GM21447 (cell line): ENCODE results near the gene FAM20C.
"Not testable (repeated sequence)": the region's sequence is repeated elsewhere in the genome, so short reads cannot be mapped to it uniquely, and the experiment has no call there.

ENCODE experiments used
- ATAC-seq: cut with Tn5 transposase; IDR thresholded peaks from one replicate; pipeline ENCODE4 v1.9.1; 2021; ENCODE audit not compliant: unreplicated experiment

FAM20C gene

DNA sequence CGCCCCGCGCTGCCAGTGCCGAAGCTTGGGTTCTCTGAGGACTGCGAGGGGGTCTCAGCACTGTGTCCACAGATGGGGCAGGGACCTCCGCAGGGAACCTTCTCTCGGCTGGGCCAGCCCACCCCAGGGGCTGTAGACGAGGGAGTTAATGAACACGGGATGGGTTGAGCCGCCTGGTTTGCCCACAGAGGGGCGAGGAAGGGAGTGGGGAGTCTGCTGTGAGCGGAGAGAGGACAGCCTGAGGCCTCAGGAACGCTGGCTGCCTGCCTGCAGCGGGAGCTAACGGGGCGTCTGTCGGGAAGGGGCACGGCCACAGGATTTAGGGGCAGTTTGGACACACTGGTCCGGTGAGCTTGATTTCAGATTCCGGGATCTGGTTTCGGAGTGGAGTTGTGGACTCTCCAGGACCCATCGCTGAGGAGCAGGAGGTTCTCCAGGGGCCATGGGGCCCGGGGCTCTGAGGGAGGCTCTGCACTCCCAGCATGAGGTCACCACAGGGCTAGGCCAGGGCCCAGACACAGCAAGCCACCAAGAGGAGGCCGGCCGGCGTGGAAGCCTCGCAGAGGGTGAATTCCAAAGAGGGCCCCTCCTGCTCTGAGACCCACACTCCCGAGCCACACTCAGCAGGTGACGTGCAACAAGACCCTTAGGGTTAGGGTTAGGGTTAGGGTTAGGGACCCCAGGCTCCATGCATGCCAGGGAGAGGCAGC, 19.0 kb upstream of the FAM20C start:
- no peak for ATAC-seq

DNA sequence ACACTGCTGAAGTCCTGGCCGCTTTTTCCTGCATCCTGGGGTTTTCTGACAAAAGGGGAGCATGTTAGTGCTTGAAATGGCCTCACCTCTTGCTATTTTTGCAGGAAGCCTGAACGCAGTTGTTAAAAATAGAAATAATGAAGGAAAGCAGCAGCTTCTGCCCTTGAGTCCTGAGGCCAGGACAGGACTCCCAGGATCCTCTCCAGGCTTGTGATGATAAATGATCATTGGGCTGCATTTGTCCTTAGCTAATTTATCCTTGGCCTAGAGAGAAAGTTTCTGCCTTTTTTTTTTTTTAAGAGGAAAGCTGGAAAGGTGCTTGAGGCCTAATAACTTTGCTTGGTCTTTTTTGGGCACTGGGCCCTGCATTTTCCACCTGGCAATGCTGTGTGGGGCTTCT, 17.7 kb upstream of the FAM20C start:
- ATAC-seq, result no peak

DNA sequence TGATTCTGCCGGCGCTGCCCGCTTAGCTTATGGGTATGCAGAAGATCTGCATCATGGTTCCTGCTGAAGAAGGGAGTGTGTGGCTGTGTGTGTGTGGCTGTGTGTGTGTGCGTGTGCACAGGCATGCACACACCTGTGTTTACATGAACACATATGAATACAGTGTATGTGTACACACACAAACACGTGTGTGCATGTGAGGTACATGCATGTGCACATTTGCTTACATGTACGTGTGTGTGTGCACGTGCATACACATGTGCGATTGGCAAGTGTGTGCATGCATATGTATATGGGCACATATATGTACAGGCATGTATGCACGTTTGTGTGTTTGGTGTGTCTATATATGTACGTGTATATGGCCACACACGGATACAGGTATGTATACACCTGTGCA, 16.4 kb upstream of the FAM20C start:
- ATAC-seq, result no peak

DNA sequence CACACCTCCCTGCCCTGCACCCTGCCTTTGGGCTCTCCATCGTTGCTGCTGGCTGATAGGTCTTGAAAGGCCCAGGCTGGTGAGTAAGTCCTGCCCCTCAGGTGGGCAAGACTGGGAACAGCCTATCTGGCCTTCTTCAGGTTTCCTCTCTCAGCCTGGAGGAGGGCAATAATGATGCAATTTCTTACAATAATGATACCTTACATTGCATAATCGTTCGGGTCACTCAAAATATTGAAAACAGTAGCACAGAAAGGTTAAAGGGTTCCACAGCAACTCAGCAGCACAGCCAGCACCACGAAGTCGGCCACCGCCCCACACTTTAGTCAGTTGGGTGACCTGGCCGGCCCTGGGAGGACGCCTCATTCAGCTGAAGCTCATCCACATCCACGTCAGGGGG, 16.0 kb upstream of the FAM20C start:
- ATAC-seq, result no peak

DNA sequence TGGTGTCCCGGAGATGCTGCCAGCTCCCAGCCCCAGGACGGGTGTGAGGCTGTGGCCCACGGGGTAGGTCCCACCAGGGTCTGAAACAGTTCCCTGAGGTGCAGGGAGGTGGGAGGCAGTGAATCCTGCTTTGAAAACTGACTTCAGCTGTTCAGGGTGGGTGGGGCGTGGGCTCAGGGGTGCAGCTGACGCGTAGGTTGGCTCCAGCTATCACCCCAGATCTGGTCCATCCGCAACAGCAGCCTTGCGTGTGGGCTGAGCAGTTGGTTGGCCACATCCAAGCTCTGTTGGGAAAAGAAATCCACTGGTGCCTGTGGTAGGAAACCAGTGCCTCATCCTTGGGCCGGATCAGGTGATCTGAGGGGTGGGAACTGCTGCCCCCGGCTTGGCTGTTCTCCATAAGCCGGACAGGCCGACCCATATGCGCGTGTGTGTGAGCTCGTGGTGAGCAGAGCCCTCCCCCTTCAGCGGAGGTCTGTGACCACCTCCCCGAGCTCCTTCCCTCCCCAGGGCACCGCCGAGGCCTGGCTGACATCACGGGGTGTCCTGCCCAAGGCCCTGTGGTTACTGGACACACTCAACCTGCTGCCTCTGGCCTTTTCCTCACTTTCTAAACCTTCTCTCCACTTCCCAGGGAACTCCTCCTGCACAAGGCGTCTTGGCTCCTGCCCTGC, 15.4 kb upstream of the FAM20C start:
- ATAC-seq, result no peak

DNA sequence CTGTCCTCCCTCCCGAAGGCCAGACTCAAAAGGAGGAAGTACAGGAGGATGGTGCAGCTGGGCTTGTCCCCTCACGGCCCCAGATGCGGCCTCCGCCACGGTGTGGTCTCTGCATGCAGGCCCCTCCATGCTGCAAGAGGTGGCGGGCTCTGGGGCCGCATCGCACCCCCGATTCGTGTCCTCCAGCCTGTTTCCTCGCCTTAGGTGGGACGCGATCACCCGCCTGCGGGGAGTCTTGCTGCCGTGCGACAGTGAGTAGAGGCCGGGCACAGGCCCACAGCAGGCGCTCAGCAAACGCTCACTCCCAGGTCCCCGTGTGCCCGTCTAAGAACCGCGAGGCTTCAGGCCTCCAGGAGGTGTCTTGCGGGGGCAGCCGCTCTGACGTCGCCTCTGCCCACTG, 13.9 kb upstream of the FAM20C start:
- no peak for ATAC-seq

DNA sequence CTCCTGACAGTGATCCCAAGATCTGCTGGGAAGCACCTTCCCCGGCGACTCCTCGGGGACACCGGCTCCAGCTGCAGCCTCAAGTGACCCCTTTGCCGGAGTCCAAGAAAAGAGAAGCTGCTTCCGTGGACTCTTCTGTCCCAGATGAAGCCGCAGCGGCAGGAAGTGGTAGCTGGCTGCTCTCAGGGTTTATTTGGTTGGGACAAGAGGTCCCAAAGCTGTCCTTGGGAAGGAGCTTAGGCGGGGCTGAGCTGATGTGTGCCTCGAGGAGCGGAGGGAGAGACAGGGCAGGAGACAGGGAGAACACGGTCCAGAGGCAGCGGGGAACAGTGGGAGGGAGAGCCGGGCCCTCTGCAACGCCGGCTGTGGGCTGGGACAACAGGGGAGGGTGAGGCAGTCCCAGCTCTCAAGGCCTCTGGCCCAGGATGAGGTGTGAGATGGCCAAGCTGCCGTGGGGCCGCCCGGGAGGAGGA, 13.1 kb upstream of the FAM20C start:
- ATAC-seq, result no peak

DNA sequence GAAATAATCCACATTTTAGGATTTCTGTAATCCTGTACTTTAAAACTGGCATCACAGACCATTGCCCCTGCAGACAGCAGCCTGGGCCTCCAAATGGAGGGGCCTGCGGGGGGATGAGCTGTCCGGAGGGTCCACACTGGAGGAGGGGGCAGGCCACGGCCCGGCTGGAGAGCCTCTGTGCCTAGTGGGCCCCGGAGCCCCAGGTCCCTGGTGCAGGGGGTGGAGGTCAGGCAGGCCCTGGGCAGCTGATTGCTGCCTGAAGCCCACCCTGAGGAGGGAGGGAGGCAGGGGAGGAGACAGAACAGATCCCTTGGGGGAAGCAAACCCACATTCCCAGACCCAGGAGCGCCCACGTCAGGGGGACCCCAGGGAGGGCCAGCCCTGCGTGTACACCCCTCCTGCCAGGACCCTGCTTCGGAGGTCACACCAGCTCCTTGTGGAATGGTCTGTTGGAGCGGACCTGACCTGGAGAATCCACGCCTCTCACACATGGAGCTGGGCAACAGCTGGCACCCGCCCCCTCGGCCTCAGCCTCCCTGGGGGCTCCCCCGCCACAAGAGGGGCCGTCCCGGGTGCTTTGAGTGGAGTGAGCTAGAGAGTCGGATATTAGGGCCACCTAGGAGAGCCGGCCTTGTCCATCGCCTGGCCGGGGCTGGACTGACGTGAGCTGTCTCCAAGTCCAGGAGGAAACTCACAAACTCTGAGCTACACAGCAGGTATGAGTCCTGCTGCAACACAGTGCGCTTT, 12.2 kb upstream of the FAM20C start:
- ATAC-seq, result no peak

DNA sequence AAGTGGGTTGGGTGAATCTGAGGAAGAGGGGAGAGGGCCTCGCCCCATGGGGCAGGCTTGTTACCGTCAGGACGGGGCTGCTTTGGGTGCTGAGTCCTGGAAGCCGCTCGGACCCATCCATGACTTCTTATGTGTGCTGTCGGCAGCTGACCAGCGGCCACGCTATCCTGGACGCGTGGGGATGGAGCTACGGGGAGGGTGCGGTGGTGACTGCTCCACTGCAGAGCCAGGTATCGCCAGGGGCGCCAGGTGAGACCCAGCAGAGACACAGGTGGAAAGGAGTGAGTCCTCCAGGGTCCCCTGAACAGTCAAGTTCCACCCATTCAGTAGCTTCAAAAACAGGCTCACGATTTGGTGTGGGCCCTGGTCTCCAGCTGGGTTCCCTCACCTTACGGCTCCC, 10.6 kb upstream of the FAM20C start:
- no peak for ATAC-seq

DNA sequence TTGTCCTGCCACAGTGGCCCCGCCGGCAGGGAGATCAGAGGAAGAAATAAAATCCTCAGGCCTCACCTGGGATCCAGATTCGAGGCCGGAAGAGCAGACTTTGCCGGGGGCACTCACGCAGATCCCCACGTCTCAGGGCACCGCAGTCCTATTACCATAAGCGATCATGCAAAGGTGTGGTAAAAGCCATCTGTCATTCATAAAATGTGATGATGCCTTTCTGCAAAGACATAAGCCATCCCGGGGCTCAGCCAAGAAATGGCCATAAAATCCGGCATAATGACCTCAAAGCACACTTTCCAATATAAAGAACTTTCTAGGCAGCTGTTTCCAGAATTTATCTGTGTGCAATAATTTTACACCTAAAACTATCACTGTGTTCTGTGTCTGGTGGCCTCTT, 9.9 kb upstream of the FAM20C start:
- ATAC-seq, result not testable (repeated sequence)

DNA sequence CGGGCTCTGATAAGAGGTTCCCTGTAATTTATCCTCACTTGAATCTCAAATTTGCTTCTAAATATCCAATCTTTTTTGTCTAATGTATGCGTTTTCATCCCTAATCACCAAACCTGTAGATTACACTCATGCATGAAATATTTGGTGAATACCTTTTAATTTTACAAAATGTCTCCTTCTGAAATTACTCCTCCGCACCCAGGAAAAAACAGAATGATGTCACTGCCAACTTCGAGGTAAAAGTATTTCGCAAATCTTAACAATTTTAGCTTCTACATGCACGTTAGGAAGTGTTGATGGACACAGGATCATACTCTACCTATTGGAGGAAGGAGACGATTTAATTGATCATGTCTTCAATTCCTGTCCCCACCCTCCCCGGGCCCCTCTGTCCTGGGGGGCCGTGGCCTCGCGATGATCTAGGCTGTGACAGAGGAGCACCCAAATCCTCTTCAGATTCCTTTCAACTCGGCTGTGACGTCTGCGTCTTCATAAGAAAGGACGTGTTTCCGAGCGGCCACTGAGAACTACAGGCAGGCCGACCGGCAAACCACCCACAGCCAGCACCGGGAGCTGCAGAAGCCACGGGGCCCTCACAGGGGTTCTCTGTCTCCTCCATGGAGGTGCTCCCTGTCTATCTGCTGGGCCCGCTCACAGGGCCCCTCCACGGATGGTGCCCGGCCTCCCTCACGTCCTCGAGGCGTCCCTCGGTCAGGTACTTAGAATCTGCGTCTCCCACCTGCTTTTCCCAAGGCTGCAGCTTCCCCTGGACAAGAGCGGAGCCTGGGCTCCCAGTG, 8.7 kb upstream of the FAM20C start:
- no peak for ATAC-seq

DNA sequence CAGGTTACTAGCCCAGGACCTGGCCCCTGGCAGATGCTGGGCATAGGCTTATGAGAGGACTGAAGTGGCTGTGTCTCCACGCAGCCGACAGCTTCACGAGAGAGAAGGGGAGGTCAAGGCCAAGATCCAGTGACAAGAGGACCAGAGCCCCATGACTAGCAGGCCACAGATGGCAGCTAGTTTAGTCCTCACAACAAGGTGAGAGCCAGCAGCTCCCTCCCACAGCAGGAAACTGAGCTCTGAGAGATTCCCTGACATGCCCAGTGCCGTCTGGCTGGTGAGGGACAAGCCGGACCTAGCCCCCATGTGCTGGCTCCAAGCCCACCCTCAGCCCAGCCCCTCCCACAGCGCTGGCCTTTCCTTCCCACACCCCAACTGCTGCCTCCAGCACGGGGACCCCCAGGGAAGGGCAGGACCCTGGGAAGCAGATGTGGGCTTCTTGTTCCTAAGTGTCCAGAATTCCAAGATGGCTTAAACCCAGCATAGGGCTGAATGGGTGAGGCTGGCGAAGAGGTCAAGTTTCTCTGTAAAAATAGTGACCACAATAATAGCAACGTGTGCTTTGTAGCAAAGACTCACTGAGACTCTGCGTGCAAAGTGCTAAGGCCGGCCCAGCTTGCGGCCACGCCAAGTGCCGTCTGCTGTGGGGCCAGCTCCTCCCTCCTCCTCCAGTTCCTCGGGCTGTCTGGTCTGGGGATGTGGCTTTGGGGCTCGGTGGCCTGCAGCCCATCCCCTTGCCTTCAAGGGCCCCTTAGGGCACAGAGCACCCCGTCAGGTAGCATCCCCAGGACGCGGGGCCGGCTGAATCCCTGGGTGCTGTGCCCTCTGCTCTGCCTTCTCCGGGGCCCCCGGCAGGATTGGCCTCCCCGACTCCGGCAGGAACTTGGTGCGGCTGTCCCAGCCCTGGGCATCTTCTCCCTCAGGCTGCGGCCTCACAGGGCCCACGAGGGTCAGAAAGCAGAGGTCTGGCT, 7.8 kb upstream of the FAM20C start:
- ATAC-seq, result no peak

DNA sequence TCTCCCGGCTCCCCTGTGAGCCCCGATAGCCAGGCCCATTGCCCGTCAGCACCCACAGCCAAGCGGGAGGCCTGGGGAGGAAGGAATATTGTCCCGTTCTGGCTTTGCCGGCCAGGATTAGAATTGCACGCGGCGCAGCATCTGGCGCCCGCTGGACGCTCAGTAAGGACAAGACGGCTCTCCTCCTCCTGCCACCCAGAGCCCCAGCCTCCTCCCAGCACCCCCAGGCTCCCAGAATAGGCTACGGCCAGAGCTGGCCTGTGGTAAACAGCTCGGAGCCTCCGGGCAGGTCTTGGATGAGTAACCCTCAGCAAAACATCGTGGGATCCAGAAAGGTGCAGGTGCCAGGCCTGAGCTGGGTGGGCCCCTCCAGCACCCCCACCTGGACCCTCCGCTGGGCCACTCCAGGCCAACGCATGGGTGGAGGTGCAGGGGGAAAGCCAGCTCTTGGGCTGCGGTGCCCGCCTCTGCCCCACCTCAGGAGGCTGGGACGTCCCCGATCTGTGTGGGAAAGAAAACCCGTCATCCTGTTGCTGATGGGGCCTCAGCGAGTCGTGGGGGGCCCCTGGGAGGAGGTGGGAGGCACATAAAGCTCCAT, 5.8 kb upstream of the FAM20C start:
- no peak for ATAC-seq

DNA sequence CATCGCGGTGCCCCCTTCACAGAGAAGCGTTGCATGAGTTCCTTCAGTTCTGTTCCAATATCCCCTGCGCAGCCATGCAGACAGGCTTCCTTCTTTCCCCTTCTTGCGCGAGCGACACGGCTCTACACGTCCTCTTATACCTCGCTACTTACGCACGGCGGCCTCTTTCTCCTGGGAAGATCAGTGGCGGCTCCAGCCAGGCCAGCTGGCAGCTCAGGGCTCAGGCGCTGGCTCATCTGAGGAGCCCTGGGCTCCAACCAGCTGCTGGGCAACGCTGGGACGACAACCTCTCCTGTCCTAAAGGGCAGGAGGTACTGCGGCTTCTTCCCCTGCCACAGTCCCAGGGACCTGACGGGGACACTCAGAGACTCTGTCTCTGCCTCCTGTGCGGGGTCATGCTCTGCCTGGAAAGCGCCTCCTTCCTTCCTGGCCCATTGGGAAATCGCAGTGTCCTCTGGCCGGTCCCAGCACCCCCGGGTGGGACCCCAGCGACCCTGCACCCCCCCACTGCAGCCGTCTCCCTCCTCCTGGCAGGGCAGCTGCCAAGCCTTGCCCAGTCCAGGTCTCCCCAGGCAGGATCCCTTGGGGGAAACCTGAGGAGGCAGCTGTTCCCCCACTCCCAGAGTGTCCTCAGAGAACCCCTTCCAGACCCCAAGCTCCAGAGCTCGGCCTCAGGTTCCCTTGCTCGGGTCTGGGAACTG, 5.0 kb upstream of the FAM20C start:
- no peak for ATAC-seq

DNA sequence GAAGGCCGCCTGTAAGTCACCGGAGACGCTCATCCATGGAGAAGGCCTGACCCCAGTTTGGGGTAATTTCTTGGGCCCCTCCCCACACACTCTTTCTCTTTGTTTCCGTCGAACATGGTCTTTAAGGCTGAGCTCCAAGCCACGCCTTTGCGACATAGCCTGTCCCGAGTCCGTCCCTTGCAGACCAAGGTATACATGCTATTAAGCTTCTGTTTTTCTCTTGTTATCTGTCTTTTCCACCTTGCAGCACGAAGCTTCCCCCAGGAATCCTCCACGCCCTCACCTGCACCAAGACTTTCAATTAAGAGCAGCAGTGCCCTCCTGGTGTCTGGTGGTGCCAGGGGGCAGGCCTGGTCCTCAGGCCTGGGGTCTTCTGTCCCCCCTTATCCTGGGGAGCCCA, 4.2 kb upstream of the FAM20C start:
- ATAC-seq, result no peak

DNA sequence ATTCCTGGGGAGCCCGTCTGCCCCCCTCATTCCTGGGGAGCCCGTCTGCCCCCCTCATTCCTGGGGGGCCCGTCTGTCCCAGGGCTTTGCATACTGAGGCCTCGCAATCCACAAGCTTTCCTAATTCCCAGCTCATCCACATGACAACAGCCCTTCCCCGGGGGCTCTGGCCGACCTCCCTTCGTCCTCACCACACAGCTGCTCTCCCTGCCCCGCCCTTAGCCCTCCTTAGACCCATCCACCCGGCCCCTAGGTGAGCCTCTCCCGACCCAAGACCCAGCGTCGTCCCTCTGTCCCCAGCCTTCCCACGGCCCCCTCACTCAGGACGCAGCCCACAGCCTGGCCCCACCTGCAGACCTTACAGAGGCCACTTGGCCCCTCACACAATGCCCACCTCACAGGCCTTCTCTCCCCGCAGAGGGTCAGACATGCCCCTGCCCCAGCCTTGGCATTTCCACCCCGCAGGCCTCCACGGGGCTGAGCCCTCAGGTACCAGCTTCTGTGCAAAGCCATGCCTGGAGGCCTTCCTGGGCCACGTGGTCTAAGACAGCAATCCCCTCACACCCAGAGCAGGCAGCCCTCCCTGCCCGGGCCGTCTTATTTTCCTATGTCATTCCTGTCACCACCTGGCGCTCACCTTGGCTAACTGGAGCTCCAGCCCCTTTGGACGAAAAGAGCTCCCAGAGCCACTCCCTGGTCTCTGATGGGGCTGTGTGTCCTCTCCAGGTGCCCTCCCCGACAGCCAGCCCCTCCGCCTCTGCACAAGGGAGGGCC, 3.5 kb upstream of the FAM20C start:
- no peak for ATAC-seq

DNA sequence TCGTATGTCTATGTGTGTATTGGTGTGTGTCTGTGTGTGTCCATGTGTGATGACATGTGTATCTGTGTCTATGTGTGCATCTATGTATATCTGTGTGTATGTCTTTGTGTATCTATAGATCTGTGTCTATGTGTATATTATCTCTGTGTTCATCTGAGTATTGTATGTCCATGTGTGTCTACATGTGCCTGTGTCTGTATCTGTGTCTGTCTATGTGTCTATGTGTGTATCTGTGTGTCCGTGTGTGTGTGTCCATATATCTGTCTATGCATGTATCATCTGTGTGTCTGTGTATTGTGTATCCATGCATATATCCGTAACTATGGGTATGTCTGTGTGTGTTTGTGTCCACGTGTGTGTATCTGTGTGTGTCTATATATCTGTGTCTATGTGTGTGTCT, 2.7 kb upstream of the FAM20C start:
- ATAC-seq, result no peak

DNA sequence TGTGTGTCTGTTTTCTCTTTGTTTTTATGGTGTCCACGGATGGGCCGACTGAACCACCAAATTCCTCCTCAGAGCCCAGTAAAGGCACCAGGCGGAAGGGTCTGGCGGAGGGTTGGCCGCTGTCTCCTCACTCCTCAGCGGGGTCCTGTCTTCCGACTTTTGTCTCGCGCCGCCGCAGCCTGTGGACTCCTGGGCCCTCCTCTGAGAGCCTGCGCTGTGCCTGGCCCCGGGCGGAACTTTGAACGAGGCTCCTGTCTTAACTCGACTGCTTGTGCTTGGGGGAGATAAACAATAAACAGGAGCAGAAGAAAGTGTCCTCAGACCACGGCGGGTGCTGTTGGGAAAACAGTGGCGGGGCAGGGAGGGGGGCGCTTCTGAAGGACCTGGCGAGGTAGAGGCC, 2.2 kb upstream of the FAM20C start:
- ATAC-seq, result no peak
